Left lobe of liver (tissue), 1 donor: Measurements from ENCODE around the gene IFI6. TPM values are rescaled to one million over a fixed set of nuclear protein-coding genes. Genes with fewer than 3 reads are reported as not detected.

ENCODE experiments used
- total RNA-seq: library from RNA; stranded (reverse); gene quantifications from one replicate; pipeline ENCODE4 v1.2.1, GENCODE V29; 2021
- donor health status: DM: no; HTN: yes; CAD: no.

Gene IFI6
- total RNA-seq, 1 donor from 2014 or later = 13.1 TPM

Other genes with a start within 250 kb of the IFI6 start
- 27.9 TPM for gene WASF2, start 182.0 kb downstream of the IFI6 start, total RNA-seq
- gene AHDC1, start 68.0 kb downstream of the IFI6 start, total RNA-seq = 20.0 TPM
- 3.0 TPM for gene FGR, start 37.0 kb downstream of the IFI6 start, total RNA-seq
- gene FAM76A, start 53.8 kb upstream of the IFI6 start, total RNA-seq = 4.4 TPM
- gene STX12, start 101.0 kb upstream of the IFI6 start, total RNA-seq = 14.4 TPM
- gene PPP1R8, start 158.6 kb upstream of the IFI6 start, total RNA-seq = 10.2 TPM
- gene THEMIS2, start 200.4 kb upstream of the IFI6 start, total RNA-seq = 4.3 TPM
- gene RPA2, start 242.4 kb upstream of the IFI6 start, total RNA-seq = 9.5 TPM